CMK (cell line): ENCODE results near the gene TNFAIP2.

ENCODE experiments used
- DNase-seq: peaks from one replicate; pipeline ENCODE4 v3.0.0-alpha.2; 2010; ENCODE audit warnings: low read depth

Gene TNFAIP2

DNA sequence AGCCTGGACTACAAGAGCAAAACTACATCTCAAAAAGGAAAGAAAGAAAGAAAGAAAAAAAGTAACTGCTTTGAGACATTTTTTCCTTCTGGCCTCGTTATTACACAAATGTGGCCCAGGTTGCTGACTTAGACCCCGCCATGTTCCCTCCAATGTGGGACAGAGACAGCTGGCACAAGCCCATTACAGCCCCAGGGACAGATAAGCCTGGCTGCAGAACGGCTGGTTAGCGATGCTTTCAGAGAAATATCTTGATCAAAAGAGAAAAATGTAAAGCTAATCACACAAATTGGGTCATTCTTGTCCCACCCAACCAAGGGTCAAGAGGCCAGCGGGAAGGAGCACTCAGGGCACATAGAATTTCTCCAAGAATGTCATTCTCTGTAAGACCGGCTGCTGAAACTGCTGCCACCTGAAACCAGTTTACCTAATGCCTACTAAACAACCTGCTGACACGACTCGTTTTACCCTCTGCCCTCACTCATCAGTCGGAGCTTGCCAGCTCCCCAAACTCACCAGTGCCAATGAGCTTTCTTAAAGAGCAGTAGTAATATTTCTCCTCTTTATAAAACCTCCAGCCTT is 63.1 kb downstream of the TNFAIP2 start:
- no peak for DNase-seq
